Panc1 (cell line): Measurements from ENCODE around the gene SPOCK1.

Source experiments
- CTCF ChIP-seq: fragments of 450-650 bp; IDR thresholded peaks from 2 replicates; pipeline ENCODE4 v1.5.1; 2017; ENCODE audit warnings: mild to moderate bottlenecking
- POLR2AphosphoS5 ChIP-seq: IDR thresholded peaks from 2 replicates; pipeline ENCODE4 v1.6.1; 2012; ENCODE audit warnings: mild to moderate bottlenecking, low read depth, low read length, moderate library complexity
- TF ChIP-seq, protein P1 (sequence below), 2 experiments: IDR thresholded peaks; 2 replicates each; pipeline ENCODE4 v1.6.1; 2011 to 2012; ENCODE audit warnings: low read depth in 2 of 2, control low read depth in 1 of 2, low read length in 1 of 2, mild to moderate bottlenecking in 1 of 2, moderate library complexity in 1 of 2; ENCODE audit not compliant: insufficient read depth in 1 of 2

- no peak for TF ChIP-seq CTCF
- TF ChIP-seq POLR2AphosphoS5: no peak
- TF ChIP-seq, protein P1, sequence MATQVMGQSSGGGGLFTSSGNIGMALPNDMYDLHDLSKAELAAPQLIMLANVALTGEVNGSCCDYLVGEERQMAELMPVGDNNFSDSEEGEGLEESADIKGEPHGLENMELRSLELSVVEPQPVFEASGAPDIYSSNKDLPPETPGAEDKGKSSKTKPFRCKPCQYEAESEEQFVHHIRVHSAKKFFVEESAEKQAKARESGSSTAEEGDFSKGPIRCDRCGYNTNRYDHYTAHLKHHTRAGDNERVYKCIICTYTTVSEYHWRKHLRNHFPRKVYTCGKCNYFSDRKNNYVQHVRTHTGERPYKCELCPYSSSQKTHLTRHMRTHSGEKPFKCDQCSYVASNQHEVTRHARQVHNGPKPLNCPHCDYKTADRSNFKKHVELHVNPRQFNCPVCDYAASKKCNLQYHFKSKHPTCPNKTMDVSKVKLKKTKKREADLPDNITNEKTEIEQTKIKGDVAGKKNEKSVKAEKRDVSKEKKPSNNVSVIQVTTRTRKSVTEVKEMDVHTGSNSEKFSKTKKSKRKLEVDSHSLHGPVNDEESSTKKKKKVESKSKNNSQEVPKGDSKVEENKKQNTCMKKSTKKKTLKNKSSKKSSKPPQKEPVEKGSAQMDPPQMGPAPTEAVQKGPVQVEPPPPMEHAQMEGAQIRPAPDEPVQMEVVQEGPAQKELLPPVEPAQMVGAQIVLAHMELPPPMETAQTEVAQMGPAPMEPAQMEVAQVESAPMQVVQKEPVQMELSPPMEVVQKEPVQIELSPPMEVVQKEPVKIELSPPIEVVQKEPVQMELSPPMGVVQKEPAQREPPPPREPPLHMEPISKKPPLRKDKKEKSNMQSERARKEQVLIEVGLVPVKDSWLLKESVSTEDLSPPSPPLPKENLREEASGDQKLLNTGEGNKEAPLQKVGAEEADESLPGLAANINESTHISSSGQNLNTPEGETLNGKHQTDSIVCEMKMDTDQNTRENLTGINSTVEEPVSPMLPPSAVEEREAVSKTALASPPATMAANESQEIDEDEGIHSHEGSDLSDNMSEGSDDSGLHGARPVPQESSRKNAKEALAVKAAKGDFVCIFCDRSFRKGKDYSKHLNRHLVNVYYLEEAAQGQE (IDR thresholded peaks at IDR 0.05; ENCODE audit: insufficient read depth in 1 of 2, low read depth in 2 of 2, low read length in 1 of 2): no peak
Measured at GRCh38 chr5:137294604-137295003, 204.5 kb downstream of the SPOCK1 start.
